ENCODE results near the gene MID1.
A peak's percentile ranks its signal among the peaks of the same experiment; 100 is the strongest.

The MID1 gene

GRCh38 chrX:10518073-10518472, 102.3 kb downstream of the MID1 start:
- ATAC-seq (ENCODE audit: low read depth) (no peak), DNase-seq (ENCODE audit: low spot score) (no peak)
- Histone ChIP-seq H3K27ac (ENCODE audit: poor library complexity, severe bottlenecking) (no peak overlapping the region), H3K9me3 (ENCODE audit: severe bottlenecking) (no peaks in the 10 kb centered on the region), H3K27me3 (ENCODE audit: insufficient read depth, poor library complexity, severe bottlenecking) (no peaks in the 10 kb centered on the region), H3K4me3 (ENCODE audit: severe bottlenecking) (no peak overlapping the region), H3K4me1 (ENCODE audit: insufficient read depth, poor library complexity, severe bottlenecking) (no peaks in the 10 kb centered on the region), H3K36me3 (ENCODE audit: low read depth) (no peaks in the 10 kb centered on the region)
- TF ChIP-seq CTCF (IDR thresholded peaks at IDR 0.05; ENCODE audit: poor library complexity, severe bottlenecking) = no peak

GRCh38 chrX:10516781-10517322, 103.5 kb downstream of the MID1 start:
- DNase-seq (ENCODE audit: low spot score) (no peak), ATAC-seq (ENCODE audit: low read depth) (no peak)
- H3K9me3 ChIP-seq (ENCODE audit: severe bottlenecking) = no peaks in the 10 kb centered on the region
- H3K36me3 ChIP-seq (ENCODE audit: low read depth) = no peaks in the 10 kb centered on the region
- H3K27me3 ChIP-seq (ENCODE audit: insufficient read depth, poor library complexity, severe bottlenecking) = no peaks in the 10 kb centered on the region
- no peak overlapping the region for H3K27ac ChIP-seq (ENCODE audit: poor library complexity, severe bottlenecking)
- no peak overlapping the region for H3K4me3 ChIP-seq (ENCODE audit: severe bottlenecking)
- peaks cover 7% of the 10 kb centered on the region for H3K4me1 ChIP-seq (ENCODE audit: insufficient read depth, poor library complexity, severe bottlenecking)
- no peak for TF ChIP-seq CTCF (IDR thresholded peaks at IDR 0.05; ENCODE audit: poor library complexity, severe bottlenecking)

- peaks cover 7% of the 10 kb centered on the region for H3K4me1 ChIP-seq (ENCODE audit: insufficient read depth, poor library complexity, severe bottlenecking)
- no peak overlapping the region for H3K4me3 ChIP-seq (ENCODE audit: severe bottlenecking)
- no peaks in the 10 kb centered on the region for H3K36me3 ChIP-seq (ENCODE audit: low read depth)
- no peaks in the 10 kb centered on the region for H3K9me3 ChIP-seq (ENCODE audit: severe bottlenecking)
- ATAC-seq (ENCODE audit: low read depth) = no peak
- no peak for DNase-seq (ENCODE audit: low spot score)
- no peak for TF ChIP-seq CTCF (IDR thresholded peaks at IDR 0.05; ENCODE audit: poor library complexity, severe bottlenecking)
- H3K27me3 ChIP-seq (ENCODE audit: insufficient read depth, poor library complexity, severe bottlenecking) = no peaks in the 10 kb centered on the region
- no peak overlapping the region for H3K27ac ChIP-seq (ENCODE audit: poor library complexity, severe bottlenecking)
Observed at GRCh38 chrX:10514891-10515290, 105.5 kb downstream of the MID1 start.

- Histone ChIP-seq H3K36me3 (ENCODE audit: low read depth) (no peaks in the 10 kb centered on the region), H3K27me3 (ENCODE audit: insufficient read depth, poor library complexity, severe bottlenecking) (no peaks in the 10 kb centered on the region), H3K4me1 (ENCODE audit: insufficient read depth, poor library complexity, severe bottlenecking) (peaks cover 7% of the 10 kb centered on the region), H3K9me3 (ENCODE audit: severe bottlenecking) (no peaks in the 10 kb centered on the region), H3K4me3 (ENCODE audit: severe bottlenecking) (no peak overlapping the region), H3K27ac (ENCODE audit: poor library complexity, severe bottlenecking) (no peak overlapping the region)
- TF ChIP-seq CTCF (IDR thresholded peaks at IDR 0.05; ENCODE audit: poor library complexity, severe bottlenecking) = no peak
- ATAC-seq (ENCODE audit: low read depth) = no peak
- DNase-seq (ENCODE audit: low spot score) = no peak
Observed at GRCh38 chrX:10513974-10514373, 106.4 kb downstream of the MID1 start.

- Histone ChIP-seq H3K27ac (ENCODE audit: poor library complexity, severe bottlenecking) (peak overlapping the region; percentile 26), H3K36me3 (ENCODE audit: low read depth) (no peaks in the 10 kb centered on the region), H3K27me3 (ENCODE audit: insufficient read depth, poor library complexity, severe bottlenecking) (no peaks in the 10 kb centered on the region), H3K4me3 (ENCODE audit: severe bottlenecking) (no peak overlapping the region), H3K4me1 (ENCODE audit: insufficient read depth, poor library complexity, severe bottlenecking) (peaks cover 10% of the 10 kb centered on the region), H3K9me3 (ENCODE audit: severe bottlenecking) (no peaks in the 10 kb centered on the region)
- ATAC-seq (ENCODE audit: low read depth) (no peak), DNase-seq (ENCODE audit: low spot score) (no peak)
- TF ChIP-seq CTCF (IDR thresholded peaks at IDR 0.05; ENCODE audit: poor library complexity, severe bottlenecking) = no peak
Observed at GRCh38 chrX:10512741-10513140, 107.6 kb downstream of the MID1 start.

Measured in RWPE2 (cell line).